ENCODE measurements around the gene AJM1.

- TF ChIP-seq CTCF (IDR thresholded peaks at IDR 0.05) (no peak), EZH2phosphoT487 (IDR thresholded peaks at IDR 0.05) (no peak), EZH2 (IDR thresholded peaks at IDR 0.05) (no peak)
Measured at GRCh38 chr9:136825295-136826187, 16.7 kb upstream of the AJM1 start.
